GM18505 (cell line): ENCODE data around the gene MSL1.

ENCODE experiments used
- ATAC-seq: cut with Tn5 transposase; IDR thresholded peaks from one replicate; pipeline ENCODE4 v1.9.1; 2021; ENCODE audit not compliant: unreplicated experiment
- POLR2A ChIP-seq: IDR thresholded peaks from 4 replicates; pipeline ENCODE4 v1.6.1; 2011; ENCODE audit warnings: borderline replicate concordance; ENCODE audit not compliant: insufficient read depth, insufficient read length; ENCODE audit errors: extremely low read depth

The MSL1 gene

GRCh38 chr17:40086150-40087044 is 35.4 kb upstream of the MSL1 start:
- no peak for TF ChIP-seq POLR2A
- ATAC-seq = no peak

GRCh38 chr17:40087049-40087794 is 34.5 kb upstream of the MSL1 start:
- no peak for TF ChIP-seq POLR2A
- no peak for ATAC-seq

- no peak for ATAC-seq
- TF ChIP-seq POLR2A = no peak
Measured at GRCh38 chr17:40087903-40088718, 33.7 kb upstream of the MSL1 start.

GRCh38 chr17:40089077-40089895 is 32.5 kb upstream of the MSL1 start:
- ATAC-seq = no peak
- TF ChIP-seq POLR2A = no peak

GRCh38 chr17:40090237-40091119 is 31.3 kb upstream of the MSL1 start:
- no peak for ATAC-seq
- no peak for TF ChIP-seq POLR2A

GRCh38 chr17:40091691-40092397 is 29.9 kb upstream of the MSL1 start:
- no peak for ATAC-seq

GRCh38 chr17:40092581-40092980 is 29.2 kb upstream of the MSL1 start:
- no peak for TF ChIP-seq POLR2A

More at GRCh38 chr17:40091691-40092397, 29.9 kb upstream of the MSL1 start:
- TF ChIP-seq POLR2A = no peak

GRCh38 chr17:40093005-40093579 is 28.7 kb upstream of the MSL1 start:
- no peak for ATAC-seq

More at GRCh38 chr17:40092581-40092980, 29.2 kb upstream of the MSL1 start:
- no peak for ATAC-seq

GRCh38 chr17:40093580-40094201 is 28.1 kb upstream of the MSL1 start:
- TF ChIP-seq POLR2A = no peak

More at GRCh38 chr17:40093005-40093579, 28.7 kb upstream of the MSL1 start:
- TF ChIP-seq POLR2A = no peak

GRCh38 chr17:40094874-40095273 is 26.9 kb upstream of the MSL1 start:
- no peak for TF ChIP-seq POLR2A
- no peak for ATAC-seq

More at GRCh38 chr17:40093580-40094201, 28.1 kb upstream of the MSL1 start:
- no peak for ATAC-seq
